Right lobe of liver (tissue), 6 donors: ENCODE results near the gene LYZL6. TPM values are rescaled to one million over a fixed set of nuclear protein-coding genes. Genes with fewer than 3 reads are reported as not detected.

Source experiments
- ATAC-seq, 4 donors: fragments of 200-7000 bp; cut with Tn5 transposase; one replicate each; pipeline ENCODE4 v1.9.1; 2020; ENCODE audit warnings: mild to moderate bottlenecking in 4 of 4, moderate library complexity in 4 of 4
- DNase-seq, 3 donors: peaks; one replicate each; pipeline ENCODE4 v3.0.0-alpha.2; 2020
- H3K27ac ChIP-seq, 3 donors: fragments of 200-600 bp; one replicate each; pipeline ENCODE4 v1.8.0; 2022
- H3K27me3 ChIP-seq, 2 donors: fragments of 200-600 bp; one replicate each; pipeline ENCODE4 v1.8.0; 2022
- H3K36me3 ChIP-seq, 4 donors: fragments of 200-600 bp; sonication (generic) in 1 of 4; one replicate each; pipeline versions ENCODE4 v1.5.1 to v1.8.0; 2017 to 2022; ENCODE audit warnings: control low read depth in 1 of 4
- H3K4me1 ChIP-seq, 4 donors: fragments of 200-600 bp; sonication (generic) in 1 of 4; one replicate each; pipeline versions ENCODE4 v1.5.1 to v1.8.0; 2017 to 2022; ENCODE audit warnings: control low read depth in 1 of 4
- H3K4me3 ChIP-seq, 3 donors: fragments of 200-600 bp; one replicate each; pipeline ENCODE4 v1.8.0; 2022
- H3K9me3 ChIP-seq, 4 donors: fragments of 200-600 bp; sonication (generic) in 1 of 4; one replicate each; pipeline versions ENCODE4 v1.5.1 to v1.8.0; 2017 to 2022; ENCODE audit warnings: control low read depth in 1 of 4
- CTCF ChIP-seq, 4 donors: fragments of 200-600 bp in 3 of 4; fragments of 450-650 bp in 1 of 4; IDR thresholded peaks; one replicate each; pipeline versions ENCODE4 v1.5.1 to v1.8.0; 2016 to 2022; ENCODE audit warnings: antibody characterized with exemption in 4 of 4, mild to moderate bottlenecking in 2 of 4
- POLR2A ChIP-seq: fragments of 450-650 bp; IDR thresholded peaks from one replicate; pipeline ENCODE4 v1.6.1; 2017; ENCODE audit warnings: antibody characterized with exemption, mild to moderate bottlenecking
- WGBS: methylation state at CpG from one replicate; pipeline ENCODE4 v1.1.6; 2018; ENCODE audit warnings: low coverage, low lambda C conversion rate; ENCODE audit not compliant: insufficient coverage; ENCODE audit errors: missing lambda C conversion rate; 5-methylcytosine and 5-hydroxymethylcytosine counted together
- intact Hi-C, 2 donors: fragments of 100-400 bp; cut with DNase I; formaldehyde crosslinking; loops; one replicate each; pipeline versions ENCODE4 v1.11.2 to v1.14.1; 2022
- total RNA-seq, 6 experiments: library from RNA; depleted of rRNA in 2 of 6; stranded (reverse); fragments of >200 nt in 2 of 6; fragmentation: NEBNext Ultra II Directional in 3 of 6; extraction: Animal tissue kit (Norgen Biotek cat#: 25700) in 3 of 6; gene quantifications; one replicate each; pipeline versions ENCODE4 v1.1.0 to v1.2.4, GENCODE V29; 2016 to 2023
- donor health status: DM: no; HTN: yes; CAD: no.
- donor health status: DM: no; HTN: no; CAD: no.
- donor health status: DM: no; HTN: no; CAD: no.
- donor health status: DM: no; HTN: yes; CAD: no.
- donor health status: DM: no; HTN: yes; CAD: no.

The LYZL6 gene
- total RNA-seq, 6 experiments from 2014 or later: not detected

- H3K36me3 ChIP-seq: no peaks in the 10 kb centered on the region
- DNase-seq (no peak), ATAC-seq (no peak)
- no peak overlapping the region for H3K27ac ChIP-seq
- no peaks in the 10 kb centered on the region for H3K27me3 ChIP-seq
- no peak overlapping the region for H3K4me3 ChIP-seq
- 94% methylated on average over 3 of the region's 5 CpGs for WGBS
- H3K4me1 ChIP-seq: no peaks in the 10 kb centered on the region
- no peaks in the 10 kb centered on the region for H3K9me3 ChIP-seq
- TF ChIP-seq CTCF (IDR thresholded peaks at IDR 0.05): no peak
- no peak for TF ChIP-seq POLR2A
- intact Hi-C loops: no loop called here
Measured at GRCh38 chr17:35906191-35906925, 37.2 kb downstream of the LYZL6 start.

- H3K36me3 ChIP-seq: no peaks in the 10 kb centered on the region
- H3K27me3 ChIP-seq: no peaks in the 10 kb centered on the region
- no peaks in the 10 kb centered on the region for H3K9me3 ChIP-seq
- peaks cover 0 to 6% (median 0%) of the 10 kb centered on the region in 4 donors for H3K4me1 ChIP-seq
- TF ChIP-seq POLR2A: no peak
- TF ChIP-seq CTCF (IDR thresholded peaks at IDR 0.05): no peak
- no peak overlapping the region for H3K27ac ChIP-seq
- no peak for ATAC-seq
- WGBS: 93% methylated on average over 5 of the region's 5 CpGs
- DNase-seq: no peak
- no peak overlapping the region for H3K4me3 ChIP-seq
- intact Hi-C loops: no loop called here
Measured at GRCh38 chr17:35903451-35903850, 40.1 kb downstream of the LYZL6 start.

GRCh38 chr17:35901631-35902175 is 41.8 kb downstream of the LYZL6 start:
- Histone ChIP-seq H3K27ac (no peak overlapping the region), H3K27me3 (no peaks in the 10 kb centered on the region), H3K4me3 (no peak overlapping the region), H3K36me3 (no peaks in the 10 kb centered on the region), H3K9me3 (no peaks in the 10 kb centered on the region), H3K4me1 (peaks cover 0 to 7% (median 0%) of the 10 kb centered on the region in 4 donors)
- TF ChIP-seq POLR2A (no peak), CTCF (IDR thresholded peaks at IDR 0.05) (no peak)
- no peak for ATAC-seq
- intact Hi-C loops: no loop called here
- 88% methylated on average over 8 of the region's 9 CpGs for WGBS
- DNase-seq: no peak

GRCh38 chr17:35900708-35901480 is 42.6 kb downstream of the LYZL6 start:
- Histone ChIP-seq H3K9me3 (no peaks in the 10 kb centered on the region), H3K27me3 (no peaks in the 10 kb centered on the region), H3K4me3 (no peak overlapping the region), H3K4me1 (peaks cover 0 to 7% (median 0%) of the 10 kb centered on the region in 4 donors), H3K27ac (no peak overlapping the region), H3K36me3 (no peaks in the 10 kb centered on the region)
- intact Hi-C loops: no loop called here
- ATAC-seq (no peak), DNase-seq (no peak)
- 66% methylated on average over 10 of the region's 11 CpGs for WGBS
- TF ChIP-seq POLR2A (no peak), CTCF (IDR thresholded peaks at IDR 0.05) (no peak)
